ENCODE data around the gene TPD52L3. TPM values are rescaled to one million over a fixed set of nuclear protein-coding genes. Genes with fewer than 3 reads are reported as not detected.

TPD52L3 gene
- polyA plus RNA-seq, 1 experiment, result not detected

DNA sequence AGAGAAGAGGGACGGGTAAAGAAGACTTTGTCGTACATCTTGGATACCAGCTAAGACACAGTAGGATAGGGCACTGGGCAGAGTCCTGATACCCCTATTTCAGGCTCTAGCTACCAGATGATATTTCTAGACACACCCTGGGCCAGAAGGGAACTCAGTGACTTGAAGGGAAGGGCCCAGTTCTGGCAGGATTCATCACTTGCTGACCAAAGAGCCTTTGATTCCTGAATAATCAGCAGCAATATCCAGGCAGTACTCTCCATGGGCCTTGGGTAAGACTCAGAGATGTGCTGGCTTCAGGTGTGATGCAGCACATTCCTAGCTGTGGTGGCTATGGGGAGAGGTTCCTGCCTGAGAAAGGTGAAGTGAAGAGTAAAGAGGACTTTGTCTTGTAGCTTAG lies 40.7 kb downstream of the TPD52L3 start:
- no peaks in the 10 kb centered on the region for H3K36me3 ChIP-seq (ENCODE audit: control insufficient read depth, insufficient read depth, low read length)
- ChIA-PET CTCF (no interaction called here), POLR2A (no interaction called here)
- no peaks in the 10 kb centered on the region for H3K27me3 ChIP-seq (ENCODE audit: control insufficient read depth, insufficient read depth, low read length)
- no peak for DNase-seq (ENCODE audit: low read depth)
- H3K4me3 ChIP-seq (ENCODE audit: low read depth, low read length), result no peak overlapping the region
- TF ChIP-seq, protein P1, sequence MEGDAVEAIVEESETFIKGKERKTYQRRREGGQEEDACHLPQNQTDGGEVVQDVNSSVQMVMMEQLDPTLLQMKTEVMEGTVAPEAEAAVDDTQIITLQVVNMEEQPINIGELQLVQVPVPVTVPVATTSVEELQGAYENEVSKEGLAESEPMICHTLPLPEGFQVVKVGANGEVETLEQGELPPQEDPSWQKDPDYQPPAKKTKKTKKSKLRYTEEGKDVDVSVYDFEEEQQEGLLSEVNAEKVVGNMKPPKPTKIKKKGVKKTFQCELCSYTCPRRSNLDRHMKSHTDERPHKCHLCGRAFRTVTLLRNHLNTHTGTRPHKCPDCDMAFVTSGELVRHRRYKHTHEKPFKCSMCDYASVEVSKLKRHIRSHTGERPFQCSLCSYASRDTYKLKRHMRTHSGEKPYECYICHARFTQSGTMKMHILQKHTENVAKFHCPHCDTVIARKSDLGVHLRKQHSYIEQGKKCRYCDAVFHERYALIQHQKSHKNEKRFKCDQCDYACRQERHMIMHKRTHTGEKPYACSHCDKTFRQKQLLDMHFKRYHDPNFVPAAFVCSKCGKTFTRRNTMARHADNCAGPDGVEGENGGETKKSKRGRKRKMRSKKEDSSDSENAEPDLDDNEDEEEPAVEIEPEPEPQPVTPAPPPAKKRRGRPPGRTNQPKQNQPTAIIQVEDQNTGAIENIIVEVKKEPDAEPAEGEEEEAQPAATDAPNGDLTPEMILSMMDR (IDR thresholded peaks at IDR 0.05; ENCODE audit: insufficient read depth, low read depth, low read length), result no peak

Other genes with a start within 250 kb of the TPD52L3 start
- gene IL33, start 112.6 kb upstream of the TPD52L3 start, polyA plus RNA-seq (2011; rRNA removed), result not detected in 2 replicates
- 31.1 and 49.8 TPM in 2 replicates for gene UHRF2, start 84.8 kb downstream of the TPD52L3 start, polyA plus RNA-seq (2011; rRNA removed)

Measured in BJ (cell line).